Mesendoderm (in vitro differentiated cells): ENCODE data around the gene GNPDA1.

ENCODE experiments used
- DNase-seq: peaks from one replicate; pipeline ENCODE4 v3.0.0; 2013
- H2AK5ac ChIP-seq: 2 replicates; pipeline ENCODE4 v1.6.1; 2013; ENCODE audit warnings: low read length, inconsistent platforms
- H2BK120ac ChIP-seq: 2 replicates; pipeline ENCODE4 v1.6.1; 2013; ENCODE audit warnings: low read depth, mild to moderate bottlenecking, low read length, moderate library complexity, mixed read lengths
- H2BK15ac ChIP-seq: replicated peaks from 2 replicates; pipeline ENCODE4 v1.6.1; 2013; ENCODE audit warnings: low read depth, mild to moderate bottlenecking, moderate library complexity
- H2BK5ac ChIP-seq: 2 replicates; pipeline ENCODE4 v1.6.1; 2013; ENCODE audit warnings: low read length, inconsistent platforms
- H3K18ac ChIP-seq: 2 replicates; pipeline ENCODE4 v1.6.1; 2013; ENCODE audit warnings: mild to moderate bottlenecking, low read length, mixed read lengths
- H3K23ac ChIP-seq: one replicate; pipeline ENCODE4 v1.6.1; 2013; ENCODE audit warnings: low read length
- H3K27ac ChIP-seq: 2 replicates; pipeline ENCODE4 v1.5.1; 2013; ENCODE audit warnings: low read depth, mild to moderate bottlenecking, inconsistent platforms, low read length, moderate library complexity
- H3K27me3 ChIP-seq: 2 replicates; pipeline ENCODE4 v1.6.1; 2013; ENCODE audit warnings: low read length, control low read depth, mild to moderate bottlenecking, inconsistent platforms; ENCODE audit not compliant: insufficient read depth, poor library complexity
- H3K36me3 ChIP-seq: 2 replicates; pipeline ENCODE4 v1.6.1; 2013; ENCODE audit warnings: low read length, inconsistent platforms; ENCODE audit not compliant: control insufficient read depth, insufficient read depth
- H3K4ac ChIP-seq: one replicate; pipeline ENCODE4 v1.6.1; 2013; ENCODE audit warnings: low read depth, mild to moderate bottlenecking, low read length, moderate library complexity
- H3K4me1 ChIP-seq: 2 replicates; pipeline ENCODE4 v1.6.1; 2013; ENCODE audit warnings: low read depth, low read length, inconsistent platforms; ENCODE audit not compliant: control insufficient read depth
- H3K4me2 ChIP-seq: 2 replicates; pipeline ENCODE4 v1.6.1; 2013; ENCODE audit warnings: low read length
- H3K4me3 ChIP-seq: 2 replicates; pipeline ENCODE4 v1.5.1; 2013; ENCODE audit warnings: mild to moderate bottlenecking, low read length
- H3K56ac ChIP-seq: one replicate; pipeline ENCODE4 v1.6.1; 2013; ENCODE audit warnings: low read length
- H3K79me1 ChIP-seq: 2 replicates; pipeline ENCODE4 v1.6.1; 2013; ENCODE audit warnings: low read length, inconsistent platforms
- H3K79me2 ChIP-seq: 2 replicates; pipeline ENCODE4 v1.6.1; 2013; ENCODE audit warnings: mild to moderate bottlenecking, low read length; ENCODE audit not compliant: control insufficient read depth, insufficient read depth
- H3K9ac ChIP-seq: 2 replicates; pipeline ENCODE4 v1.6.1; 2013; ENCODE audit warnings: low read length, inconsistent platforms
- H4K5ac ChIP-seq: one replicate; pipeline ENCODE4 v1.6.1; 2013; ENCODE audit warnings: low read length
- H4K8ac ChIP-seq: one replicate; pipeline ENCODE4 v1.6.1; 2013; ENCODE audit warnings: low read depth, mild to moderate bottlenecking, control low read depth, low read length, moderate library complexity
- WGBS: extraction: QIAGEN DNeasy Blood & Tissue Kit; methylation state at CpG from one replicate; pipeline ENCODE4 v1.1.7; 2013; ENCODE audit warnings: low lambda C conversion rate, missing lambda C conversion rate; ENCODE audit not compliant: insufficient coverage; ENCODE audit errors: extremely low coverage; 5-methylcytosine and 5-hydroxymethylcytosine counted together

Gene GNPDA1

DNA sequence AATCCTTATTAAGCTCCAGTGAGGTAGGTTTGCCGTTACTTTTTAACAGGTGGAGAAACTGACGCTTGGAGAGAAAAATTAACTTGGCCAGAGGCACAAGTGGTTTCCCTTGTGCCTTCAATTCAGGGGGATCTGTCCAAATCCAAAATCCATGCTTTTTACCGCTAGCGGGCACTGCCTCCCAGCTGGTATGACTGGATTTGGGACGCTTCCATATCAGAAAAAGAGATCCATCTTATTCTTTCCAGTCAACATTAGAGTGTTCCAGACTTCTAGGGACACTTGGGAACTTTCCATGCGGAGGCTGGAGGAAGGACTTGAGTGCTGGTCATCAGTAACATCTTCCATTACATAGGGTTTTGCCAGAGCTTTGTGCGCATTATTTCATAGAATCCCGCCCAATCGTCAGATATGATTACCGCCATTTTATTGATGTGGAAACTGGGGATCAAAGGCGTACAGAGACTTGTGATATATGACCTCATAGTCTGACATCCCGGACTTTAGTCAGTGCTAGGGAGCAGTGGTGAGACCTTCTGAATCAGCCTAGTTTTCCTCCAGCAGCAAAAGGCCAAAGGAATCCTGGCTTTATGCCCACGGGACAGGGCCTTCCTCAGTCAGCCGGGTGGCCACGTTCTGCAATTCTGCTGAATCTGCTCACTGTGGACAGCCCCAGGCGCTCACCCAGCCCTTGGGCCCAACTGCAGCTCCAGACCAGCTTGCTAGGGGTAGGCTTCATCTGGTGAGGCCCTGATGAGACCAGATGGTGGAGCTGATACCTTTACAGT, 1.1 kb upstream of the GNPDA1 start:
- no peak overlapping the region for H3K56ac ChIP-seq
- no peaks in the 10 kb centered on the region for H3K79me1 ChIP-seq
- no peaks in the 10 kb centered on the region for H3K4me1 ChIP-seq
- H2BK5ac ChIP-seq: no peak overlapping the region
- H4K5ac ChIP-seq: no peak overlapping the region
- peak overlapping the region; percentile 20 for H3K4ac ChIP-seq
- H2BK120ac ChIP-seq: no peak overlapping the region
- H3K23ac ChIP-seq: no peak overlapping the region
- H3K36me3 ChIP-seq: no peaks in the 10 kb centered on the region
- no peak overlapping the region for H3K4me2 ChIP-seq
- H3K79me2 ChIP-seq: no peaks in the 10 kb centered on the region
- no peak overlapping the region for H3K27ac ChIP-seq
- WGBS: no CpG with 5 or more reads among the region's 16 CpGs
- DNase-seq: no peak
- H4K8ac ChIP-seq: no peak overlapping the region
- H3K27me3 ChIP-seq: no peaks in the 10 kb centered on the region
- H2BK15ac ChIP-seq: no peak overlapping the region
- no peak overlapping the region for H3K4me3 ChIP-seq
- no peak overlapping the region for H3K18ac ChIP-seq
- H3K9ac ChIP-seq: no peak overlapping the region
- H2AK5ac ChIP-seq: no peak overlapping the region

GRCh38 chr5:142012186-142012785, 541 bp downstream of the GNPDA1 start:
- peak overlapping the region; percentile 12 for H3K4me3 ChIP-seq
- H2BK15ac ChIP-seq: no peak overlapping the region
- H2BK120ac ChIP-seq: no peak overlapping the region
- DNase-seq: peak; percentile 84
- no peak overlapping the region for H3K4ac ChIP-seq
- H2AK5ac ChIP-seq: no peak overlapping the region
- peak overlapping the region; percentile 83 for H3K56ac ChIP-seq
- H3K36me3 ChIP-seq: no peaks in the 10 kb centered on the region
- H3K79me1 ChIP-seq: no peaks in the 10 kb centered on the region
- no peak overlapping the region for H3K23ac ChIP-seq
- no peak overlapping the region for H3K27ac ChIP-seq
- no peaks in the 10 kb centered on the region for H3K4me1 ChIP-seq
- H2BK5ac ChIP-seq: no peak overlapping the region
- no peak overlapping the region for H4K5ac ChIP-seq
- no CpG with 5 or more reads among the region's 18 CpGs for WGBS
- H3K79me2 ChIP-seq: no peaks in the 10 kb centered on the region
- H3K9ac ChIP-seq: peak overlapping the region; percentile 59
- peak overlapping the region; percentile 97 for H3K18ac ChIP-seq
- H3K4me2 ChIP-seq: peak overlapping the region; percentile 51
- peak overlapping the region; percentile 2 for H4K8ac ChIP-seq
- no peaks in the 10 kb centered on the region for H3K27me3 ChIP-seq

DNA sequence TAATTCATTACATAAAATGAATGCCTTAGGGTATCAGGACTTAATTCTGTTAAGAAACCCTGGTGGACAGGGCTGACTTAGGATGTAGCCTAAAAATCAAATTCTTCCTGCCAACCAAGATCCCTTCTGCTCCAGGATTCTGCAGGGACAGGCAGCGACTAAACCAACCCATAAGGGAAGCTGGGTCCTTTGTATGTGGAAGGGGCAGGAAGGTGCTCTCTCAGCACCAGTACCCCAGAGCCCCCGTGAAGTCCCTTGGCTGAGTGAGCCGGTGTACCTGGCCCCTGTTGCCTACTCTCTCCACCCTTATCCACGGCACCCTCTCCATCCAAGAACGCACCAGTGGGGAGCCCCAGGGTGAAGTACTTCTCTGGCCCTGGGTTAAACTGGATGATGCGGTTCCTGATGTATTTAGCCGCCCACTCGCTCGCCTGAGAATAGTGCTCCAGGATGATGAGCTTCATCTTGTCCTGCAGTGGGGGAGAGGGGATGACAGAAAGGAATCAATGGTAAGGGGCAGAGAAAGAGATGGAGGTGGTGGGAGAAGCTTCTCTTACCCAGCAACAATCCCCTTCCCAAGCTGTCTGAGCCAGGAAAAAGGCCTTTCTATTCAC, 1.1 kb downstream of the GNPDA1 start:
- Histone ChIP-seq H2BK5ac (no peak overlapping the region), H3K4me1 (no peaks in the 10 kb centered on the region), H3K79me1 (no peaks in the 10 kb centered on the region), H3K79me2 (no peaks in the 10 kb centered on the region), H3K27me3 (no peaks in the 10 kb centered on the region), H3K4me2 (peak overlapping the region; percentile 51), H2BK120ac (no peak overlapping the region), H3K9ac (no peak overlapping the region), H4K5ac (no peak overlapping the region), H2BK15ac (no peak overlapping the region), H4K8ac (no peak overlapping the region), H3K56ac (no peak overlapping the region), H3K36me3 (no peaks in the 10 kb centered on the region), H3K27ac (no peak overlapping the region), H2AK5ac (no peak overlapping the region), H3K4ac (no peak overlapping the region), H3K23ac (no peak overlapping the region), H3K4me3 (no peak overlapping the region), H3K18ac (no peak overlapping the region)
- no CpG with 5 or more reads among the region's 9 CpGs for WGBS
- no peak for DNase-seq

DNA sequence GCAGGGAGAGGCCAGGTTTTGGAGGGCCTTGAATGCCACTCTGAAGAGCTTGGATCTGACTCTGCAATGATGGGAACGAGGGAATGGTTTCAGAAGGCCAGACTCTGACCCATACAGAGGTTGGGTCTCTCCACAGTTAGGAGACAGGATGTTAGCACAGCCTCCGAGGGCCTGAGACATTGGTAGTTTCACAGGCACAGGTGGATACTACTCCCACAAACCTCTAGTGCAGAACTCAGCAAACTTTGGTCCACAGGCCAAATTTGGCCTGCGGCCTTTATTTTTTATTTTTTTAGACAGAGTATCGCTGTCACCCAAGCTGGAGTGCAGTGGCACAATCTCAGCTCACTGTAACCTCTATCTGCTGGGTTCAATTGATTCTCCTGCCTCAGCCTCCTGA, 2.9 kb downstream of the GNPDA1 start:
- H2BK15ac ChIP-seq: no peak overlapping the region
- no peak for DNase-seq
- H3K27me3 ChIP-seq: no peaks in the 10 kb centered on the region
- no peak overlapping the region for H3K9ac ChIP-seq
- no peak overlapping the region for H3K56ac ChIP-seq
- H3K79me1 ChIP-seq: no peaks in the 10 kb centered on the region
- H3K36me3 ChIP-seq: peaks cover 2% of the 10 kb centered on the region
- H3K4me1 ChIP-seq: no peaks in the 10 kb centered on the region
- no peak overlapping the region for H3K18ac ChIP-seq
- H2BK5ac ChIP-seq: no peak overlapping the region
- no peak overlapping the region for H3K4me2 ChIP-seq
- H2AK5ac ChIP-seq: no peak overlapping the region
- no peaks in the 10 kb centered on the region for H3K79me2 ChIP-seq
- H4K5ac ChIP-seq: no peak overlapping the region
- no CpG with 5 or more reads among the region's 4 CpGs for WGBS
- H4K8ac ChIP-seq: no peak overlapping the region
- no peak overlapping the region for H2BK120ac ChIP-seq
- no peak overlapping the region for H3K23ac ChIP-seq
- no peak overlapping the region for H3K27ac ChIP-seq
- no peak overlapping the region for H3K4me3 ChIP-seq
- H3K4ac ChIP-seq: no peak overlapping the region

DNA sequence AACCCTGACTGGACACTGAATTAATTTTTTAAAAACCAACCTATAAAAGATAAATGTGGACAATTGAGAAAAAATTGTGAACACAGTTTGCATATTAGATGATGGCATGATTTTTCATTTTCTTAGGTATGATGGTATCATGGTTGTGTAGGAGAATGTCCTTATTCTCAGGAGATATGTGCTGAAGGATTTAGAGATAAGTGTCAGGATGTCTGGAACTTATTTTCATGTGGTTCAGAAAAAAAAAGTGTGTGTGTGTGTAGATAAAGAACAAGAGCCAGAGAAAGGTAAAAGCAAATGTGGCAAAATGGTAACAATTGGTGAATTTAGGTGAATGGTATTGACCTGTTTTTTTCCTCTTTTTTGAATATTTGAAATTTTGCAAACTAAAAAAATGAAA, 4.0 kb downstream of the GNPDA1 start:
- no peak overlapping the region for H2BK120ac ChIP-seq
- DNase-seq: no peak

More for the DNA sequence above, 4.0 kb downstream of the GNPDA1 start:
- Histone ChIP-seq H4K5ac (no peak overlapping the region), H4K8ac (no peak overlapping the region), H3K9ac (no peak overlapping the region), H3K56ac (no peak overlapping the region), H3K27me3 (no peaks in the 10 kb centered on the region), H2BK5ac (no peak overlapping the region), H3K79me2 (no peaks in the 10 kb centered on the region), H3K36me3 (peaks cover 2% of the 10 kb centered on the region), H3K4me3 (no peak overlapping the region), H3K18ac (no peak overlapping the region), H3K79me1 (no peaks in the 10 kb centered on the region), H3K4ac (no peak overlapping the region), H3K4me2 (no peak overlapping the region), H3K23ac (no peak overlapping the region), H3K4me1 (no peaks in the 10 kb centered on the region), H3K27ac (no peak overlapping the region), H2BK15ac (no peak overlapping the region), H2AK5ac (no peak overlapping the region)
